HFFc6 (cell line): ENCODE data around the gene CCDC187. TPM values are rescaled to one million over a fixed set of nuclear protein-coding genes. Genes with fewer than 3 reads are reported as not detected.

Experiments
- DNase-seq: peaks from one replicate; pipeline ENCODE4 v3.0.0-alpha.2; 2018
- H3K27ac Mint-ChIP-seq: 2 replicates; pipeline ENCODE4 v1.8.0; 2020; ENCODE audit warnings: mild to moderate bottlenecking, mixed read lengths
- H3K27me3 Mint-ChIP-seq: 2 replicates; pipeline ENCODE4 v1.8.0; 2021; ENCODE audit warnings: mild to moderate bottlenecking, moderate library complexity, mixed read lengths; ENCODE audit not compliant: insufficient read depth
- H3K36me3 Mint-ChIP-seq: 2 replicates; pipeline ENCODE4 v1.8.0; 2021; ENCODE audit warnings: low read depth, mixed read lengths
- H3K4me1 Mint-ChIP-seq: 2 replicates; pipeline ENCODE4 v1.8.0; 2020; ENCODE audit warnings: low read depth, mixed read lengths
- H3K4me3 Mint-ChIP-seq: 2 replicates; pipeline ENCODE4 v1.8.0; 2020; ENCODE audit warnings: mild to moderate bottlenecking, moderate library complexity, mixed read lengths
- H3K9me3 Mint-ChIP-seq: 2 replicates; pipeline ENCODE4 v1.8.0; 2020; ENCODE audit warnings: mild to moderate bottlenecking, mixed read lengths
- CTCF ChIP-seq: fragments of 200-600 bp; sonication (generic); IDR thresholded peaks from 2 replicates; pipeline ENCODE4 v1.5.0; 2021; ENCODE audit warnings: antibody characterized with exemption, mild to moderate bottlenecking
- total RNA-seq, 6 experiments: library from RNA; stranded (reverse); fragmentation: NEBNext Ultra II Directional; extraction: Animal tissue kit (Norgen Biotek cat#: 25700); gene quantifications; 2 replicates in 1 of 6; 3 replicates in 5 of 6; pipeline ENCODE4 v1.2.3, GENCODE V29; 2021

The CCDC187 gene
- total RNA-seq, 6 experiments from 2014 or later, result not detected

GRCh38 chr9:136333486-136333885 lies 29.6 kb upstream of the CCDC187 start:
- no peaks in the 10 kb centered on the region for H3K9me3 Mint-ChIP-seq
- no peak for DNase-seq
- no peak for TF ChIP-seq CTCF
- H3K4me3 Mint-ChIP-seq, result no peak overlapping the region
- no peaks in the 10 kb centered on the region; the same call in 1 of the 2 replicates for H3K36me3 Mint-ChIP-seq
- H3K27me3 Mint-ChIP-seq, result no peaks in the 10 kb centered on the region; the same call in none of the 2 replicates
- H3K4me1 Mint-ChIP-seq, result peaks cover 6% of the 10 kb centered on the region
- H3K27ac Mint-ChIP-seq, result no peak overlapping the region

GRCh38 chr9:136333045-136333444 lies 29.2 kb upstream of the CCDC187 start:
- H3K4me1 Mint-ChIP-seq, result peaks cover 7% of the 10 kb centered on the region
- no peak for DNase-seq
- no peak for TF ChIP-seq CTCF
- no peaks in the 10 kb centered on the region; the same call in 1 of the 2 replicates for H3K36me3 Mint-ChIP-seq
- H3K4me3 Mint-ChIP-seq, result no peak overlapping the region
- no peak overlapping the region for H3K27ac Mint-ChIP-seq
- no peaks in the 10 kb centered on the region for H3K9me3 Mint-ChIP-seq
- no peaks in the 10 kb centered on the region; the same call in none of the 2 replicates for H3K27me3 Mint-ChIP-seq

GRCh38 chr9:136332482-136332983 lies 28.6 kb upstream of the CCDC187 start:
- H3K27me3 Mint-ChIP-seq, result no peaks in the 10 kb centered on the region; the same call in none of the 2 replicates

GRCh38 chr9:136331556-136332481 lies 27.9 kb upstream of the CCDC187 start:
- Mint-ChIP-seq H3K4me3 (no peak overlapping the region), H3K27me3 (no peaks in the 10 kb centered on the region; the same call in none of the 2 replicates), H3K36me3 (no peaks in the 10 kb centered on the region; the same call in 1 of the 2 replicates), H3K27ac (no peak overlapping the region), H3K9me3 (no peaks in the 10 kb centered on the region), H3K4me1 (peaks cover 8% of the 10 kb centered on the region)
- no peak for TF ChIP-seq CTCF
- DNase-seq, result no peak

More at GRCh38 chr9:136332482-136332983, 28.6 kb upstream of the CCDC187 start:
- Mint-ChIP-seq H3K4me3 (no peak overlapping the region), H3K4me1 (peaks cover 7% of the 10 kb centered on the region), H3K27ac (no peak overlapping the region), H3K9me3 (no peaks in the 10 kb centered on the region), H3K36me3 (no peaks in the 10 kb centered on the region; the same call in 1 of the 2 replicates)
- no peak for TF ChIP-seq CTCF
- DNase-seq, result no peak

- TF ChIP-seq CTCF, result no peak
- Mint-ChIP-seq H3K27ac (no peak overlapping the region; the same call in 1 of the 2 replicates), H3K36me3 (no peaks in the 10 kb centered on the region; the same call in 1 of the 2 replicates), H3K9me3 (no peaks in the 10 kb centered on the region), H3K27me3 (no peaks in the 10 kb centered on the region; the same call in none of the 2 replicates), H3K4me1 (peaks cover 16% of the 10 kb centered on the region), H3K4me3 (no peak overlapping the region)
- no peak for DNase-seq
These were observed 27.1 kb upstream of the CCDC187 start for GRCh38 chr9:136331030-136331429.
